HepG2 (cell line): ENCODE results near the gene NELFCD. TPM values are rescaled to one million over a fixed set of nuclear protein-coding genes. Genes with fewer than 3 reads are reported as not detected.

Experiments
- CBX2 ChIP-seq, 2 experiments: fragments of 200-600 bp in 1 of 2; sonication (generic); formaldehyde crosslinking in 1 of 2; IDR thresholded peaks; 2 replicates each; pipeline versions ENCODE4 v1.7.0 to v1.8.1; 2018 to 2022; ENCODE audit warnings: low read depth in 2 of 2, low read length in 1 of 2, mild to moderate bottlenecking in 1 of 2, missing genetic modification reagents in 1 of 2
- CHD4 ChIP-seq: fragments of 200-600 bp; sonication (generic); IDR thresholded peaks from 2 replicates; pipeline ENCODE4 v1.7.0; 2017; ENCODE audit warnings: mild to moderate bottlenecking, low read length, borderline replicate concordance
- ELF1 ChIP-seq: sonication (generic); formaldehyde crosslinking; IDR thresholded peaks from 2 replicates; pipeline ENCODE4 v1.4.0; 2020; ENCODE audit warnings: missing genetic modification reagents
- MEIS2 ChIP-seq: sonication (generic); formaldehyde crosslinking; IDR thresholded peaks from 2 replicates; pipeline ENCODE4 v1.9.0; 2021; ENCODE audit warnings: mild to moderate bottlenecking, missing genetic modification reagents
- NRL ChIP-seq: sonication (generic); formaldehyde crosslinking; IDR thresholded peaks from 2 replicates; pipeline ENCODE4 v1.5.0; 2020; ENCODE audit warnings: missing genetic modification reagents, mild to moderate bottlenecking, moderate library complexity, borderline replicate concordance
- PHF5A ChIP-seq: IDR thresholded peaks from one replicate; pipeline ENCODE4 v1.6.1; 2018; ENCODE audit warnings: low read depth, missing genetic modification reagents; ENCODE audit not compliant: unreplicated experiment
- POLR2G ChIP-seq: fragments of 200-400 bp; formaldehyde crosslinking; IDR thresholded peaks from 2 replicates; pipeline ENCODE4 v1.6.1; 2018; ENCODE audit warnings: mild to moderate bottlenecking, low read depth, low read length, moderate library complexity
- PTBP1 ChIP-seq: fragments of 200-400 bp; formaldehyde crosslinking; IDR thresholded peaks from 2 replicates; pipeline ENCODE4 v1.6.1; 2018; ENCODE audit warnings: low read length, low read depth; ENCODE audit not compliant: poor library complexity, severe bottlenecking
- SNAPC2 ChIP-seq: sonication (generic); formaldehyde crosslinking; IDR thresholded peaks from 2 replicates; pipeline ENCODE4 v1.8.1; 2022; ENCODE audit warnings: mild to moderate bottlenecking, missing genetic modification reagents
- SRSF1 ChIP-seq: fragments of 200-400 bp; formaldehyde crosslinking; optimal IDR thresholded peaks from 2 replicates; pipeline ENCODE3; 2017; ENCODE audit warnings: mild to moderate bottlenecking, low read depth, low read length, moderate library complexity
- THAP11 ChIP-seq: IDR thresholded peaks from 2 replicates; pipeline ENCODE4 v1.6.1; 2016; ENCODE audit warnings: missing biosample characterization, missing genetic modification reagents
- ZNF335 ChIP-seq: sonication (generic); formaldehyde crosslinking; IDR thresholded peaks from 2 replicates; pipeline ENCODE4 v1.4.0; 2020; ENCODE audit warnings: missing genetic modification reagents
- ZNF337 ChIP-seq: sonication (generic); formaldehyde crosslinking; IDR thresholded peaks from 2 replicates; pipeline ENCODE4 v1.5.1; 2020; ENCODE audit warnings: missing genetic modification reagents, low read depth, mild to moderate bottlenecking, borderline replicate concordance
- ZNF367 ChIP-seq: sonication (generic); formaldehyde crosslinking; IDR thresholded peaks from 2 replicates; pipeline ENCODE4 v1.4.0; 2020; ENCODE audit warnings: missing genetic modification reagents, borderline replicate concordance
- ZNF552 ChIP-seq: sonication (generic); formaldehyde crosslinking; IDR thresholded peaks from 2 replicates; pipeline ENCODE4 v1.9.0; 2022; ENCODE audit warnings: missing genetic modification reagents, mild to moderate bottlenecking, borderline replicate concordance
- ZNF556 ChIP-seq: sonication (generic); formaldehyde crosslinking; IDR thresholded peaks from 2 replicates; pipeline ENCODE4 v1.4.0; 2020; ENCODE audit warnings: mild to moderate bottlenecking, missing genetic modification reagents, borderline replicate concordance
- ZNF615 ChIP-seq: sonication (generic); formaldehyde crosslinking; IDR thresholded peaks from 2 replicates; pipeline ENCODE4 v1.5.0; 2020; ENCODE audit warnings: mild to moderate bottlenecking, missing genetic modification reagents, borderline replicate concordance
- ZNF629 ChIP-seq: sonication (generic); formaldehyde crosslinking; conservative IDR thresholded peaks from 2 replicates; pipeline ENCODE4 v1.5.0; 2020; ENCODE audit warnings: missing genetic modification reagents
- polyA plus RNA-seq, 8 experiments: library from polyadenylated mRNA; depleted of rRNA in 3 of 8; stranded (reverse) in 7 of 8; unstranded in 1 of 8; fragments of >200 nt; fragmentation: Illumina TruSeq in 4 of 8; extraction: Trizol in 4 of 8; gene quantifications; 2 replicates each; pipeline versions ENCODE4 v1.2.1 to v1.2.3, GENCODE V29; 2011 to 2016; ENCODE audit warnings: low read depth in 4 of 8, missing spikeins in 1 of 8, mixed read lengths in 1 of 8; ENCODE audit not compliant: insufficient read depth in 1 of 8
- total RNA-seq, 5 experiments: library from RNA; depleted of rRNA; stranded (reverse); fragments of >200 nt; fragmentation: Illumina TruSeq; extraction: Trizol; gene quantifications; 2 replicates each; pipeline ENCODE4 v1.2.3, GENCODE V29; 2016; ENCODE audit warnings: low read depth in 1 of 5
- TF ChIP-seq, protein P1 (sequence below): sonication (generic); formaldehyde crosslinking; IDR thresholded peaks from 2 replicates; pipeline ENCODE4 v1.5.0; 2020; ENCODE audit warnings: mild to moderate bottlenecking, missing genetic modification reagents, borderline replicate concordance
- TF ChIP-seq, protein P2 (sequence below): sonication (generic); formaldehyde crosslinking; IDR thresholded peaks from 2 replicates; pipeline ENCODE4 v1.4.0; 2020; ENCODE audit warnings: missing genetic modification reagents
- TF ChIP-seq, protein P3 (sequence below): IDR thresholded peaks from 2 replicates; pipeline ENCODE4 v1.6.1; 2016; ENCODE audit warnings: missing genetic modification reagents, missing compliant biosample characterization

NELFCD gene
- total and polyA plus RNA-seq, 2 of the 13 experiments (the other 11 are each of a cell fraction or from before 2014, with no cell fraction given) = 159 to 203 TPM

DNA sequence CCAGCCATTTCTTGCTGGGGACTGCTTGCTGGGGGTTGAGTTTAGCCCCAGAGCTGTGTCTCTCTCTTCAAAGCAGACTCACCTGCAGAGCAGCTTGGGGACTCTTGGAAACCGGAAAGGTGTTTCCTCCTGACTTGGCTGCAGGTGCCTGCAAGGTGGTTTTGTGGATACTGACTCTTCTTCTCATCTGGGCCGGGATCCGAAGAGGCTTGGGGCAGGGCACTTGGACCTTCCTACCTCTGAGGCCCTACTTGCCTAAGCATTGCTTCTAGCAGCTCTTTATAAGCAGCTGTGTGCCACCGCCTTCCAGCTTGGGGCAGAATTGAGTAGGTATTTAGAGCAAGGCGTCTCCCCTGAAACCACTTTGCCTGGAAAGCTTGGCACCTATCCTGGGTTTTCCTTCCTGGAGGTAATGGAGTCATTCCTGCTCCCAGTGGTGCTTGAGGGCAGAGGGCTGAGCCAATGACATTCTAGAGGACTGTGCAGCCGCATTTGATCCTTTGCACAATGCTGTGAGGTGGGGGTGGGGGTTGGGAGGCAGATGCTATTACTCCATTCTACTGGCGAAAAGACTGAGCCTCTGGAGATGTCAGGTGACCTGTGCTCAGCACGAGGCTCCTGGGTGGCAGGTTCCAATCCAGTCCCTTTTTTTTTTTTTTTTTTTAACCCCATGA is 29.4 kb downstream of the NELFCD start (continued):
- TF ChIP-seq ZNF337 (CRISPR knock-in tag) (peak; percentile 52; the same call in 1 of the 2 replicates), ZNF629 (CRISPR knock-in tag) (peak; percentile 99), ZNF552 (CRISPR knock-in tag) (no peak), ZNF556 (CRISPR knock-in tag) (0 out of 2 replicates have a peak, but pooled peaks have one; percentile 24), ZNF367 (CRISPR knock-in tag) (no peak), CHD4 (peak; percentile 83; the same call in 1 of the 2 replicates), MEIS2 (CRISPR knock-in tag) (no peak), SNAPC2 (CRISPR knock-in tag) (no peak), CBX2 (IDR thresholded peaks at IDR 0.05; ENCODE audit: low read depth, low read length) (no peak), CBX2 (CRISPR knock-in tag; IDR thresholded peaks at IDR 0.05; ENCODE audit: low read depth) (no peak), ELF1 (CRISPR knock-in tag) (no peak), SRSF1 (no peak), ZNF335 (CRISPR knock-in tag) (no peak), THAP11 (CRISPR knock-in tag) (peak; percentile 34; the same call in 1 of the 2 replicates), NRL (CRISPR knock-in tag) (no peak), PTBP1 (no peak), ZNF615 (CRISPR knock-in tag) (no peak), PHF5A (CRISPR knock-in tag) (no peak), POLR2G (no peak)
- TF ChIP-seq, protein P1, sequence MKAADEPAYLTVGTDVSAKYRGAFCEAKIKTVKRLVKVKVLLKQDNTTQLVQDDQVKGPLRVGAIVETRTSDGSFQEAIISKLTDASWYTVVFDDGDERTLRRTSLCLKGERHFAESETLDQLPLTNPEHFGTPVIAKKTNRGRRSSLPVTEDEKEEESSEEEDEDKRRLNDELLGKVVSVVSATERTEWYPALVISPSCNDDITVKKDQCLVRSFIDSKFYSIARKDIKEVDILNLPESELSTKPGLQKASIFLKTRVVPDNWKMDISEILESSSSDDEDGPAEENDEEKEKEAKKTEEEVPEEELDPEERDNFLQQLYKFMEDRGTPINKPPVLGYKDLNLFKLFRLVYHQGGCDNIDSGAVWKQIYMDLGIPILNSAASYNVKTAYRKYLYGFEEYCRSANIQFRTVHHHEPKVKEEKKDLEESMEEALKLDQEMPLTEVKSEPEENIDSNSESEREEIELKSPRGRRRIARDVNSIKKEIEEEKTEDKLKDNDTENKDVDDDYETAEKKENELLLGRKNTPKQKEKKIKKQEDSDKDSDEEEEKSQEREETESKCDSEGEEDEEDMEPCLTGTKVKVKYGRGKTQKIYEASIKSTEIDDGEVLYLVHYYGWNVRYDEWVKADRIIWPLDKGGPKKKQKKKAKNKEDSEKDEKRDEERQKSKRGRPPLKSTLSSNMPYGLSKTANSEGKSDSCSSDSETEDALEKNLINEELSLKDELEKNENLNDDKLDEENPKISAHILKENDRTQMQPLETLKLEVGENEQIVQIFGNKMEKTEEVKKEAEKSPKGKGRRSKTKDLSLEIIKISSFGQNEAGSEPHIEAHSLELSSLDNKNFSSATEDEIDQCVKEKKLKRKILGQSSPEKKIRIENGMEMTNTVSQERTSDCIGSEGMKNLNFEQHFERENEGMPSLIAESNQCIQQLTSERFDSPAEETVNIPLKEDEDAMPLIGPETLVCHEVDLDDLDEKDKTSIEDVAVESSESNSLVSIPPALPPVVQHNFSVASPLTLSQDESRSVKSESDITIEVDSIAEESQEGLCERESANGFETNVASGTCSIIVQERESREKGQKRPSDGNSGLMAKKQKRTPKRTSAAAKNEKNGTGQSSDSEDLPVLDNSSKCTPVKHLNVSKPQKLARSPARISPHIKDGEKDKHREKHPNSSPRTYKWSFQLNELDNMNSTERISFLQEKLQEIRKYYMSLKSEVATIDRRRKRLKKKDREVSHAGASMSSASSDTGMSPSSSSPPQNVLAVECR (CRISPR knock-in tag) = no peak
- TF ChIP-seq, protein P2, sequence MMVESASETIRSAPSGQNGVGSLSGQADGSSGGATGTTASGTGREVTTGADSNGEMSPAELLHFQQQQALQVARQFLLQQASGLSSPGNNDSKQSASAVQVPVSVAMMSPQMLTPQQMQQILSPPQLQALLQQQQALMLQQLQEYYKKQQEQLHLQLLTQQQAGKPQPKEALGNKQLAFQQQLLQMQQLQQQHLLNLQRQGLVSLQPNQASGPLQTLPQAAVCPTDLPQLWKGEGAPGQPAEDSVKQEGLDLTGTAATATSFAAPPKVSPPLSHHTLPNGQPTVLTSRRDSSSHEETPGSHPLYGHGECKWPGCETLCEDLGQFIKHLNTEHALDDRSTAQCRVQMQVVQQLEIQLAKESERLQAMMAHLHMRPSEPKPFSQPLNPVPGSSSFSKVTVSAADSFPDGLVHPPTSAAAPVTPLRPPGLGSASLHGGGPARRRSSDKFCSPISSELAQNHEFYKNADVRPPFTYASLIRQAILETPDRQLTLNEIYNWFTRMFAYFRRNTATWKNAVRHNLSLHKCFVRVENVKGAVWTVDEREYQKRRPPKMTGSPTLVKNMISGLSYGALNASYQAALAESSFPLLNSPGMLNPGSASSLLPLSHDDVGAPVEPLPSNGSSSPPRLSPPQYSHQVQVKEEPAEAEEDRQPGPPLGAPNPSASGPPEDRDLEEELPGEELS (CRISPR knock-in tag) = no peak
- TF ChIP-seq, protein P3, sequence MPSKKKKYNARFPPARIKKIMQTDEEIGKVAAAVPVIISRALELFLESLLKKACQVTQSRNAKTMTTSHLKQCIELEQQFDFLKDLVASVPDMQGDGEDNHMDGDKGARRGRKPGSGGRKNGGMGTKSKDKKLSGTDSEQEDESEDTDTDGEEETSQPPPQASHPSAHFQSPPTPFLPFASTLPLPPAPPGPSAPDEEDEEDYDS (CRISPR knock-in tag) = no peak
